22Rv1 (cell line): Measurements from ENCODE around the gene AUTS2.
"Not testable (repeated sequence)": the region's sequence is repeated elsewhere in the genome, so short reads cannot be mapped to it uniquely, and the experiment has no call there.

Experiments used
- H3K27ac ChIP-seq: fragments of 450-650 bp; 2 replicates; pipeline ENCODE4 v1.5.1; 2017
- CTCF ChIP-seq: fragments of 450-650 bp; IDR thresholded peaks from 2 replicates; pipeline ENCODE4 v1.5.1; 2017; ENCODE audit warnings: mild to moderate bottlenecking
- ZFX ChIP-seq: fragments of 450-650 bp; IDR thresholded peaks from 2 replicates; pipeline ENCODE4 v1.6.1; 2017; ENCODE audit warnings: antibody characterized with exemption, borderline replicate concordance

Gene AUTS2

GRCh38 chr7:70807650-70808049, 1209.4 kb downstream of the AUTS2 start:
- TF ChIP-seq ZFX (no peak), CTCF (no peak)
- H3K27ac ChIP-seq, result no peak overlapping the region

DNA sequence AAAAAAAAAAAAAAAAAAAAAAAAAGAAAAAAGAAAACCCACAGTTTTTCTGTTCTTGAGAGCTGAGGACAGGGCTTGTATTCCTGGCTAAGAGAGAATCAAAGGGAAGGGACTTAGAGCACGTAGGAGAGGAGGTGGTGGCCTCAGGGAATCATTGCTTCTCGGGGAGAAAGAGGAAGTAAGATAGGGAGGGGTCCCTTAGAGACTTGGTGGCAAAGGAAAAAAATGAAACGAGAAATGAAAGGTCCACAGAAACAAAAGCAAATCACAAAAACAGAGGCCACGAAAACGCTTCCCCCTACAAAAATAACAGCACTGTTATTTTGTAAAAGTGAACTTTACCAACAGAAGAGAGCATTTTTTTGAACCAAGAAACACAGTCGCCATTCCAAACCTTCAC, 1210.6 kb downstream of the AUTS2 start:
- TF ChIP-seq ZFX (no peak), CTCF (no peak)
- H3K27ac ChIP-seq, result no peak overlapping the region

DNA sequence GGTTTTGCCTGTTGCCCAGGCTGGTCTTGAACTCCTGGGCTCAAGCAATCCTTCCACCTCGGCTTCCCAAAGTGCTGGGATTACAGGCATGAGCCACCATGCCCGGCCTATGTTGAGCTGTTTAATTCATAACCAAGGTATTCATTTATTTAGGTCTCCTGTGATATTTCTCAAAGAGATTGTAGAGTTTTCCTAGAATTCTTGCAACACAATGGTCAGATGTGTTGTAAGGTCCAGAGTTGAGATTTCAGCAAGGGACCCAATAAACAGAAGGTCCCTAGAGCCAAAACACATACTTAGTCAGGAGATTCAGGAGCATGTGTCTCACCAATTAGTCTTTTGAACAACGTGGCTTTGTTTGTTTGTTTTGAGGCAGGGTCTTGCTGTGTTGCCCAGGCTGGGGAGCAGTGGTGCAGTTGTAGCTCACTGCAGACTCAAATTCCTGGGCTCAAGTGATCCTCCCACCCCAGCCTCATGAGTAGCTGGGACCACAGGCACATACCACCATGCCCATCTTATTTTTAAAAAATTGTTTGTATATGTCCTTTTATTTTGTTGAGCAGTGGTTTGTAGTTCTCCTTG, 1212.4 kb downstream of the AUTS2 start:
- TF ChIP-seq ZFX, result no peak
- no peak for TF ChIP-seq CTCF
- H3K27ac ChIP-seq, result no peak overlapping the region

GRCh38 chr7:70812511-70812910, 1214.2 kb downstream of the AUTS2 start:
- TF ChIP-seq ZFX (no peak), CTCF (0 out of 2 replicates have a peak, but pooled peaks have one; percentile 18)
- no peak overlapping the region for H3K27ac ChIP-seq

GRCh38 chr7:70822490-70822889, 1224.2 kb downstream of the AUTS2 start:
- H3K27ac ChIP-seq, result not testable (repeated sequence)

GRCh38 chr7:70829221-70830059, 1231.2 kb downstream of the AUTS2 start:
- H3K27ac ChIP-seq, result no peak overlapping the region

GRCh38 chr7:70830060-70830395, 1231.8 kb downstream of the AUTS2 start:
- TF ChIP-seq CTCF (no peak), ZFX (no peak)
- H3K27ac ChIP-seq, result no peak overlapping the region

More at GRCh38 chr7:70829221-70830059, 1231.2 kb downstream of the AUTS2 start:
- TF ChIP-seq ZFX (no peak), CTCF (peak; percentile 93)
